Hematopoietic multipotent progenitor cell (in vitro differentiated cells): ENCODE results near the gene IGFN1. TPM values are rescaled to one million over a fixed set of nuclear protein-coding genes. Genes with fewer than 3 reads are reported as not detected.
"Not testable (repeated sequence)": the region's sequence is repeated elsewhere in the genome, so short reads cannot be mapped to it uniquely, and the experiment has no call there.

ENCODE experiments used
- DNase-seq, 3 donors: peaks; one replicate each; pipeline ENCODE4 v3.0.0-alpha.2; 2011 to 2015; ENCODE audit warnings: low read depth in 2 of 3, low spot score in 2 of 3
- total RNA-seq: library from RNA; depleted of rRNA; stranded (reverse); fragments of >200 nt; gene quantifications from one replicate; pipeline ENCODE4 v1.2.3, GENCODE V29; 2012

IGFN1 gene
- total RNA-seq, 1 donor = not detected

- DNase-seq = not testable (repeated sequence)
These were observed 49.0 kb downstream of the IGFN1 start for GRCh38 chr1:201239646-201240045.

GRCh38 chr1:201240171-201240570 lies 49.5 kb downstream of the IGFN1 start:
- no peak for DNase-seq

- no peak for DNase-seq
These were observed 51.1 kb downstream of the IGFN1 start for GRCh38 chr1:201241736-201242135.

- no peak for DNase-seq
These were observed 54.5 kb downstream of the IGFN1 start for GRCh38 chr1:201245082-201245481.

- DNase-seq = no peak
These were observed 58.3 kb downstream of the IGFN1 start for GRCh38 chr1:201248721-201249559.

- no peak for DNase-seq
These were observed 59.8 kb downstream of the IGFN1 start for GRCh38 chr1:201250326-201251011.

GRCh38 chr1:201251411-201251810 lies 60.8 kb downstream of the IGFN1 start:
- DNase-seq = no peak

- DNase-seq = no peak
These were observed 61.3 kb downstream of the IGFN1 start for GRCh38 chr1:201251851-201252430.

- no peak for DNase-seq
These were observed 62.3 kb downstream of the IGFN1 start for GRCh38 chr1:201252944-201253371.

GRCh38 chr1:201253411-201253810 lies 62.8 kb downstream of the IGFN1 start:
- no peak for DNase-seq

GRCh38 chr1:201253906-201254624 lies 63.4 kb downstream of the IGFN1 start:
- no peak for DNase-seq

GRCh38 chr1:201254625-201255478 lies 64.2 kb downstream of the IGFN1 start:
- DNase-seq = peak; percentile 18 to 57 (median 39)

- no peak for DNase-seq
These were observed 65.1 kb downstream of the IGFN1 start for GRCh38 chr1:201255479-201256362.

- not testable (repeated sequence) for DNase-seq
These were observed 67.5 kb downstream of the IGFN1 start for GRCh38 chr1:201258132-201258531.

- no peak for DNase-seq
These were observed 68.2 kb downstream of the IGFN1 start for GRCh38 chr1:201258763-201259230.

- no peak for DNase-seq
These were observed 69.0 kb downstream of the IGFN1 start for GRCh38 chr1:201259476-201260235.

GRCh38 chr1:201260236-201260590 lies 69.6 kb downstream of the IGFN1 start:
- no peak for DNase-seq

GRCh38 chr1:201260648-201261311 lies 70.2 kb downstream of the IGFN1 start:
- DNase-seq = no peak
